HG03457 (cell line): Measurements from ENCODE around the gene P2RY2.

ENCODE experiments used
- ATAC-seq: cut with Tn5 transposase; IDR thresholded peaks from one replicate; pipeline ENCODE4 v1.9.1; 2021; ENCODE audit warnings: moderate number of reproducible peaks; ENCODE audit not compliant: unreplicated experiment

The P2RY2 gene

GRCh38 chr11:73218106-73218829, at the start of gene P2RY2:
Gene P2RY2 (plus strand): TSS chr11:73218281. CDS start chr11:73234160, 15,879 bp downstream.
- no peak for ATAC-seq

GRCh38 chr11:73168925-73169579, 49.0 kb upstream of the P2RY2 start:
- no peak for ATAC-seq

- no peak for ATAC-seq
These were observed 47.9 kb upstream of the P2RY2 start for GRCh38 chr11:73170140-73170539.

GRCh38 chr11:73171436-73172161, 46.5 kb upstream of the P2RY2 start:
- no peak for ATAC-seq

- no peak for ATAC-seq
These were observed 45.0 kb upstream of the P2RY2 start for GRCh38 chr11:73172992-73173656.

GRCh38 chr11:73173755-73174494, 44.2 kb upstream of the P2RY2 start:
- no peak for ATAC-seq

- no peak for ATAC-seq
These were observed 43.6 kb upstream of the P2RY2 start for GRCh38 chr11:73174495-73174791.

GRCh38 chr11:73175551-73176144, 42.4 kb upstream of the P2RY2 start:
- ATAC-seq = no peak

- ATAC-seq = no peak
These were observed 41.8 kb upstream of the P2RY2 start for GRCh38 chr11:73176145-73176873.

GRCh38 chr11:73176874-73177155, 41.3 kb upstream of the P2RY2 start:
- no peak for ATAC-seq

GRCh38 chr11:73177380-73177777, 40.7 kb upstream of the P2RY2 start:
- ATAC-seq = no peak

GRCh38 chr11:73177778-73178539, 40.1 kb upstream of the P2RY2 start:
- ATAC-seq = no peak

- no peak for ATAC-seq
These were observed 39.4 kb upstream of the P2RY2 start for GRCh38 chr11:73178681-73179080.

GRCh38 chr11:73182824-73183321, 35.2 kb upstream of the P2RY2 start:
- no peak for ATAC-seq

- ATAC-seq = no peak
These were observed 33.0 kb upstream of the P2RY2 start for GRCh38 chr11:73184953-73185671.

GRCh38 chr11:73185680-73186293, 32.3 kb upstream of the P2RY2 start:
- no peak for ATAC-seq

- ATAC-seq = no peak
These were observed 31.7 kb upstream of the P2RY2 start for GRCh38 chr11:73186294-73186850.

- ATAC-seq = no peak
These were observed 31.2 kb upstream of the P2RY2 start for GRCh38 chr11:73186886-73187285.
